GM13976 (cell line): ENCODE measurements around the gene HSP90B1.

Source experiments
- DNase-seq: peaks from one replicate; pipeline ENCODE4 v3.0.0; 2012; ENCODE audit warnings: low spot score
- CTCF ChIP-seq: IDR thresholded peaks from 2 replicates; pipeline ENCODE4 v1.5.1; 2012; ENCODE audit warnings: borderline replicate concordance, mild to moderate bottlenecking; ENCODE audit not compliant: insufficient read depth; ENCODE audit errors: extremely low read depth, missing control alignments, control extremely low read depth
- in situ Hi-C: fragments of 300-500 bp; cut with MboI; formaldehyde crosslinking; loops from one replicate; pipeline ENCODE4 v1.12.0; 2022; ENCODE audit warnings: low sequenced_read_pairs, mixed read lengths, inconsistent platforms; ENCODE audit not compliant: unreplicated experiment

HSP90B1 gene

DNA sequence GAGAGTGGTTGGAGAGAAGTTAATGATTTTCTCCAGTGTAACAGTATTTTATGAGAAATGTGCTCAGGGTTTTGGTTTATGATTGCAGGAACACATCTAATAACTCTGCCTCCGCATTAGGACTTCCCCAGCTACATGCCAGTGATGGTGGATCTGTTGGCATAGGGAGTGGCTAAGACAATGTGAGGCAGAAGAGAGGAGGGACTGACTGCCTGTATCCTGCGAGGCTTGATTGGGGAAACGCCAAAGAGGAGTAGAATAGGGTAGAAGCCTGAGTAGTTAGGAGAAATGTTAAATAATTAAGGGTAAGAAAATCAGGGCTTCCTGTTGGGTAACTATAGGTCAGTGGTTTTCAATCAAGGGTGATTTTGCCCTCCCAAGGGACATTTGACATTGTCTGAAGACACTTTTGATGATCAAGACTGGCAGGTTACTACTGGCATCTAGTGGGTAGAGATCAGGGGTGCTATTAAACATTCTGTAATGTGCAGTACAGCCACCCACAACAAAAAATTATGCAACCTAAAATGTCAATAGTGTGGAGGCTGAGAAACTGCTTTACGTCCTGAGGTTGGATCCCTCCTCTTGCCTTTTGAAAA, 48.3 kb downstream of the HSP90B1 start:
- in situ Hi-C loops = no loop called here
- DNase-seq = no peak
- no peak for TF ChIP-seq CTCF

- TF ChIP-seq CTCF = no peak
- no peak for DNase-seq
- in situ Hi-C loops = no loop called here
These were observed 56.6 kb downstream of the HSP90B1 start for GRCh38 chr12:103986829-103987228.

GRCh38 chr12:103994235-103994634, 64.0 kb downstream of the HSP90B1 start:
- no peak for TF ChIP-seq CTCF
- DNase-seq = no peak
- in situ Hi-C loops = no loop called here

GRCh38 chr12:103996595-103996994, 66.4 kb downstream of the HSP90B1 start:
- in situ Hi-C loops = no loop called here
- no peak for TF ChIP-seq CTCF
- no peak for DNase-seq

DNA sequence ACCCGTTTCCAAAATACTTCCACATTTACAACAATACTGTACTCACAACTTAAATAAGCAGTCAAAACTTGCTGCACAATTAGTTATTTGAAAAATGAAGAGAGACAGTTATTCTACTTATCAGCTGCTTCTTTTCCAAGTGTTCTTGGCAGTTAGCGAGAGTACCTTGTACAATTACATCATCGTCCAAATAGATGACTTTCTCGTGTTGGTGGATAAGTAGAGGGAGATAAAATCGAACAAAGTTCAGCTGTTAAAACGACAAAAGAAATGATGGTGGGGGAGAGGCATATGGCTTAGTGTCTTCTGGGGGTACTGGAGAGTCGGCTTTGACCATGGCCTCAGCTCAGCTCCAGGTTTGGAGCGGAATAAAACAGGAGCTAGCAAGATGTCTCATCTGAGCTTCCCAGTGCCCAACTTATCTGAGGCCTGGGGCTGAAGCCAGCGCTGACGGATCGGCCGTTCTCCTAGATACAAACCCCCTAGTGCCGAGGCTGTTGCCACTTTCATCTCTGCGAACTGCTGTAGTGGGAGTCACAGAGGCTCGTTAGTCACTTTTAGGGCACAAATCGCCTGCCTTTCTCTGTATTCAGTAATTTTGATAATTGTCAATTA, 67.2 kb downstream of the HSP90B1 start:
- TF ChIP-seq CTCF = no peak
- no peak for DNase-seq
- in situ Hi-C loops = no loop called here
